NCI-H2029 treated with DMSO at 0.1 percent for 48 hours (cell line): Measurements from ENCODE around the gene ARHGEF37.

Experiments
- DNase-seq: peaks from one replicate; lab custom pipeline; 2025; lab: John Stamatoyannopoulos, UW

The ARHGEF37 gene

DNA sequence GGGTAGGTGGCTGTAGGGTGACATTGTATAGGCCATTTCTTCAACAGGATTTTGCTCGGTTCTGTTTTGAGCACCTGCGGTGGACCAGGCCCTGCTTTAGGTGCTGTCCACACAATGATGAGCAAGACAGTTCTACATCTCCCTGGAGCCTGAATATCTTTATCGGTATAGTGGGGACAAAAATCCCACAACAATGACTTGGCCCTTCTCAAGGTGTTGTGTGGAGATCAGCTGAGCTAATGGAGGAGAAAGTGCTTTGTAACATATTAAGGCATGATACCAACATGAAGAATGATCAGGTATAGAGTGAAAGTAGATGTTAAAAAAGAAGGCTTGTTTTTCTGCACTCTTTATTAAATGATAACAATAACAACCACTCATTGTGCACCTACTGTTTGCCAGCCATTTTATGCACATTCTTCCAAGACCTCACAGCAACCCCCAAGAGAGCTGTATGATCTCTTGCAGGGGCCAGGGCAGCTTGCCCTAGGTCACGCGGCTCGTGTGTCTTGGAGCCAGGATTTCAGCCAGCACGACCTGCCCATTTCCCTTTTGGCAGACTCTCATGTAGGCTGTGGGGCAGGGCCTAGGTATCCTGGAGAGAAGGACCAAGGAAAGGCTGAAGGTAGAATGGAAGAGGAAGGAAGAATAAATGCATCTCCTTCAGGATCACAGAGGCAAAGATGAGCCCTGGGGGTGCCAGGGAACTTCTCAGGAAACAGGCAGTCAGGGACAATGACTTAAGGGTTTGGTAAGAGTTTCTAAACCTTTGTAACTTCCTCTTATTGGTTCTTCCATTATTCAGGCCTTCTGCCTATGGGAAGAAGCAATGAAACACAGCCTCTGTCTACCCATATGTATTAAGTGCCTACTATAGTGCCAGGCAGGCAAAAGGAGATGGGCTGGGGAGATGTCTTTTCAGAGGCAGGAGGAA is 98.8 kb downstream of the ARHGEF37 start:
- DNase-seq: no peak

DNA sequence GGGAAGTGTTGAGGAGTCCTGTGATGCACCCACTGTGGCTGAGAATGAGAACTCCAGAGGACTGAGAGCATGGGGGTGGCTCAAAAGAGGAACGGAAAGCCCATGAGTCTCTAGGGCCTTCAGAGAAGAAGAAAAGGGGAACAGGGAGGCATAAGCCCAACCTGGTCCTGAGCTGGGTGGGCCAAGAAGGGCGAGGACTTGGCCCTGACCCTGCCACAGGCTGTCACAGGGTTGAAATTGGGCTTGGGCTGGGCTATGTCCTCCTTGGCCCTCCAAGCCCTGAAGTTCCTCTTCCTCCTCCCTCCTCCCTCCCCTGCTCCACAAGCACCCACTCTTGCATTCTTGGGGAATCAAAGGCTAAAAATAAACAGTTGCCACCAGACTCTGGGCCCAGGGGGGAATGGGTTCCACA is 99.5 kb downstream of the ARHGEF37 start:
- DNase-seq: no peak

DNA sequence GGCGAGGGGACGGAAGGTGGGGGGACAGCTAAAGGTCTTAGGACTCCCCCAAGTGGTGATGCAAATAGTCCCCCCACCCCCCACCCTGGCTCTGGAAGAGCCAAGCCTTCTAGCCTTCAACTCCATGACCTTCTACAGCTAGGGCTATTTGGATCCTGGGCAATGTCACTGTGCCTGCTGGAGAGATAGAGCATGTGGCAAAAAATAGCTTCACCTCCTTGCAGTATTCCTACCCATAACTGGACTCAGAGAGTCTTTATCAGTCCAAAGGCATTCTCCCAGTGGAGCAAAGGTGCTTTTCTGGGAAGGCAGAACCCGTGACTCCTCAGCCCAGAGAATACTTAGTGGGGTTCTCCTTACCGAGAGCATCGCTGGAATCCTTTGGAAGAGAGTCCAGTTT is 100.0 kb downstream of the ARHGEF37 start:
- no peak for DNase-seq

DNA sequence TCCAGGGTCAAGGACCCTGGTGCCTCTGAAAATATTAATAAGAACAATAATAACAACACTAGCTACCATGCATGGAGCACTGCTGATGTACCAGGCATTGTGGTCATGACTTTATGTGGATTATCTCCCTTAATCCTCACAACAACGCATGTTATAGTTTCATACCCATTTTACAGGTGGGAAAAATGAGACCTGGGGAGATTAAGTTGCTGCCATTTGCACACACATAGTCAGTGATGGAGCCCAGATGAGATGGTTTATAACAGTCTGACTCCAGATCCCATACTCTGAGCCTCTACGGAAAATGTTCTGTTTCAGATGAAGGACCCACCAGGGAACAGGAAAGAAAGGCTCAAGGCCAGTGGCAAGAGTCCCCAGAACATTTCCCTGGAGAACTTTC is 100.6 kb downstream of the ARHGEF37 start:
- DNase-seq: no peak

DNA sequence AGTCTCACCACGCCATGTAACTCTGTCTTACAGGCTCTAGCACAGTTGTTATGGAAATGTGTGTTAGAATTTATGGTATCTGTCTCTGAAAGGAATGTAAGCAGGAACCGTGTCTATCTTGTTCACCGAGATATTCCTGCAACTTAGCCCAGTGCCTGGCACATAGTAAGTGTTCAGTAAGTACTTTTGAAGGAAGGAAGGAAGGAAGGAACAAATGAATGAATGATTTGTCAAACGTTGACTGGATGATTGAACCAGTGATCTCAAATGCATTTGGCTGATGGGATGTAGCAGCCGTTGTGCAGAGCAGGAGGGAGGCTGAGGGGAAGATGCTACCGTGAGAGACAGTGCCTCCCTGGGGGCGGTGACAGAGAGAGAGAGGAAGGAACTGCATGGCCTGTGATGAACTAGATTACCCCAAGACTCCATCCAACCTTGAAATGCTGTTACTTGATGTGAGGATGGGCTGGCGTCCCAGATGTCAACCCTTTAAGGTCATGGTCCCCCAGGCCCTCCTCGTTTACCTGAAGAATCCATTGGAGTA is 101.3 kb downstream of the ARHGEF37 start:
- no peak for DNase-seq

DNA sequence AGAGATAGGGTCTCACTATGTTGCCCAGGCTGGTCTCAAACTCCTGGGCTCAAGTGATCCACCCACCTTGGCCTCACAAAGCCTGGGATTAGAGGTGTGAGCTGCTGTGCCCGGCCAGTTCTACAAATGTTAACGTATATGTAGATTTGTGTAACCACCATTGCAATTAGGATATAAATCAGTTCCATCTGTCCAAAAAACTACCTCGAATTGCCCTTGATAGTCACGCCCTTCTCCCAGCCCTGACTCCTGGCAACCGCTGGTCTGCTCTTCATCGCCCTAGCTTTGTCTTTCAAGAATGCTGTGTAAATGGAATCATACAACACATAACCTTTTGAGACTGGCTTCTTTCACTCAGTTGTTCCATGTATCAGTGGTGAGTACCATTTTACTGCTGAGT is 102.7 kb downstream of the ARHGEF37 start:
- DNase-seq: no peak

DNA sequence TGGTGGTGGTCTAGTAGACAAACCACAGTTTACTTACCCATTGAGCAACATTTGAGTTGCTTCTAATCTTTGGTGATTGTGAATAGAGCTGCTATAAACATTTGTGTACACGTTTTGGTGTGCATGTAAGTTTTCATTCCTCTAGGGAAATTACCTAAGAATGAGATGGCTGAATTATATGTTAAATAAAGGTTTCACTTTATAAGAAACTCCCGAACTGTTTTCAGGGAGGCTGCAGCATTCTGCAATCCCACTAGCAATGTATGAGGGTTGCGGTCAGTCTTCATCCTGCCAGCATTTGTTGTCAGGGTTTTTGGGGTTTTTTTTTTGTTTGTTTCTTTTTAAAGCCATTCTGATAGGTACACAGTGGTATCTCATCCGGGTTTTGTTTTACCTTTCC is 103.1 kb downstream of the ARHGEF37 start:
- no peak for DNase-seq
